K562 (cell line): ENCODE data around the gene MBIP. TPM values are rescaled to one million over a fixed set of nuclear protein-coding genes. Genes with fewer than 3 reads are reported as not detected.

ENCODE experiments used
- ATAC-seq: fragments of 200-7000 bp; cut with Tn5 transposase; 3 replicates; pipeline ENCODE4 v1.9.1; 2020; ENCODE audit warnings: moderate library complexity
- BruUV-seq: library from RNA; stranded (reverse); fragments of 400-500 nt; replicated peaks from 2 replicates; lab custom pipeline; 2021; lab: Mats Ljungman, UMichigan
- CTCF ChIA-PET: fragments of 300-600 bp; formaldehyde crosslinking; extraction: SDS; loops from one replicate; lab custom pipeline; 2021; ENCODE audit warnings: low intra/inter-chr PET ratio; lab: Yijun Ruan, JAX
- POLR2A ChIA-PET: fragments of 300-600, 350-650 bp; sonication (Branson Sonifier 250); formaldehyde crosslinking; extraction: SDS; loops from one replicate; lab custom pipeline; 2021; ENCODE audit warnings: antibody characterized with exemption, inconsistent platforms; lab: Yijun Ruan, JAX
- DNase-seq, 4 experiments: peaks; one replicate each; pipeline versions ENCODE4 v3.0.0 to v3.0.0-alpha.2; 2011 to 2018; ENCODE audit warnings: low spot score in 3 of 4, mixed read lengths in 3 of 4; ENCODE audit errors: extremely low read depth in 1 of 4
- FAIRE-seq: peaks from 2 replicates; lab custom pipeline; 2011; peaks lifted over from hg19 to GRCh38; lab: Jason Lieb, UNC
- H2AFZ ChIP-seq: 2 replicates; pipeline ENCODE4 v1.6.0; 2011; ENCODE audit warnings: low read depth, low read length, control low read depth, inconsistent platforms
- H3K27ac ChIP-seq: fragments of 200-600 bp; 3 replicates; pipeline ENCODE4 v1.8.0; 2011; ENCODE audit warnings: low read depth, mild to moderate bottlenecking, control low read depth, inconsistent platforms, low read length, moderate library complexity, mixed read lengths; ENCODE audit errors: extremely low read depth
- H3K27me3 ChIP-seq, 2 experiments: fragments of 300-600 bp in 1 of 2; 2 replicates in 1 of 2; 3 replicates in 1 of 2; pipeline versions ENCODE4 v1.6.0 to v1.8.0; 2011; ENCODE audit warnings: inconsistent platforms in 2 of 2, low read length in 2 of 2, mild to moderate bottlenecking in 1 of 2, mixed read lengths in 1 of 2, moderate library complexity in 1 of 2; ENCODE audit not compliant: control insufficient read depth in 2 of 2, insufficient read depth in 2 of 2
- H3K36me3 ChIP-seq: fragments of 300-600 bp; 3 replicates; pipeline ENCODE4 v1.8.0; 2011; ENCODE audit warnings: mild to moderate bottlenecking, low read length, inconsistent platforms; ENCODE audit not compliant: control insufficient read depth, insufficient read depth
- H3K4me1 ChIP-seq, 2 experiments: fragments of 200-600 bp in 1 of 2; replicated peaks in 1 of 2; 2 replicates in 1 of 2; 3 replicates in 1 of 2; pipeline versions ENCODE4 v1.5.1 to v1.8.0; 2011; ENCODE audit warnings: inconsistent platforms in 2 of 2, low read length in 2 of 2, mild to moderate bottlenecking in 1 of 2, mixed read lengths in 1 of 2, moderate library complexity in 1 of 2; ENCODE audit not compliant: control insufficient read depth in 2 of 2, insufficient read depth in 2 of 2
- H3K4me2 ChIP-seq: 2 replicates; pipeline ENCODE4 v1.6.1; 2011; ENCODE audit warnings: low read length, control low read depth, inconsistent platforms, mixed read lengths; ENCODE audit not compliant: insufficient read depth
- H3K4me3 ChIP-seq: fragments of 200-600 bp; sonication (generic), shearing (Covaris generic); 2 replicates; pipeline ENCODE4 v1.5.1; 2016; ENCODE audit warnings: control low read depth, inconsistent platforms
- H3K79me2 ChIP-seq: fragments of 200-600 bp; 3 replicates; pipeline ENCODE4 v1.8.0; 2011; ENCODE audit warnings: low read length, inconsistent platforms; ENCODE audit not compliant: control insufficient read depth, insufficient read depth
- H3K9ac ChIP-seq, 2 experiments: 2 replicates each; pipeline versions ENCODE4 v1.6.0 to v1.6.1; 2011; ENCODE audit warnings: low read depth in 2 of 2, low read length in 2 of 2, control low read depth in 1 of 2, inconsistent platforms in 1 of 2, mild to moderate bottlenecking in 1 of 2, mixed read lengths in 1 of 2; ENCODE audit not compliant: insufficient read depth in 1 of 2
- H3K9me1 ChIP-seq: one replicate; pipeline ENCODE4 v1.6.0; 2011; ENCODE audit warnings: inconsistent platforms, mild to moderate bottlenecking, low read length, moderate library complexity; ENCODE audit not compliant: control insufficient read depth, insufficient read depth
- H3K9me3 ChIP-seq: replicated peaks from 2 replicates; pipeline ENCODE4 v1.5.1; 2011; ENCODE audit warnings: low read depth, low read length, inconsistent platforms; ENCODE audit not compliant: control insufficient read depth, insufficient read depth
- H4K20me1 ChIP-seq: replicated peaks from 2 replicates; pipeline ENCODE4 v1.6.1; 2011; ENCODE audit warnings: low read length, inconsistent platforms, mixed read lengths; ENCODE audit not compliant: control insufficient read depth, insufficient read depth
- CEBPG ChIP-seq, 3 experiments: fragments of 200-800 bp in 1 of 3; sonication (Bioruptor generic) in 1 of 3; sonication (generic) in 1 of 3; formaldehyde crosslinking in 1 of 3; IDR thresholded peaks in 2 of 3; conservative IDR thresholded peaks in 1 of 3; 2 replicates each; pipeline versions ENCODE4 v1.6.1 to v1.8.0; 2016 to 2022; ENCODE audit warnings: missing compliant biosample characterization in 2 of 3, missing genetic modification characterization in 2 of 3, mild to moderate bottlenecking in 1 of 3, missing genetic modification reagents in 1 of 3
- CHCHD3 ChIP-seq: fragments of 250-450 bp; sonication (Bioruptor Pico); IDR thresholded peaks from 2 replicates; pipeline ENCODE4 v2.1.2; 2022; ENCODE audit warnings: mild to moderate bottlenecking
- ESRRA ChIP-seq: fragments of 450-650 bp; IDR thresholded peaks from 2 replicates; pipeline ENCODE4 v1.6.1; 2014; ENCODE audit warnings: low read depth, mild to moderate bottlenecking, moderate library complexity, borderline replicate concordance
- MYBL2 ChIP-seq, 2 experiments: fragments of 450-650 bp in 1 of 2; sonication (generic) in 1 of 2; formaldehyde crosslinking in 1 of 2; IDR thresholded peaks; 2 replicates each; pipeline versions ENCODE4 v1.6.1 to v1.8.1; 2017 to 2022; ENCODE audit warnings: borderline replicate concordance in 1 of 2, inconsistent platforms in 1 of 2, low read depth in 1 of 2, mild to moderate bottlenecking in 1 of 2, missing genetic modification reagents in 1 of 2, moderate library complexity in 1 of 2
- NEUROD1 ChIP-seq: fragments of 150-350 bp; IDR thresholded peaks from 2 replicates; pipeline ENCODE4 v1.6.1; 2014; ENCODE audit warnings: borderline replicate concordance, low read length, low read depth; ENCODE audit not compliant: partially characterized antibody
- POLR2H ChIP-seq: IDR thresholded peaks from 2 replicates; pipeline ENCODE4 v1.6.1; 2016; ENCODE audit warnings: missing genetic modification characterization, low read depth, mild to moderate bottlenecking, control low read depth, missing compliant biosample characterization, moderate library complexity
- PTRF ChIP-seq: fragments of 450-650 bp; IDR thresholded peaks from 2 replicates; pipeline ENCODE4 v1.6.1; 2016; ENCODE audit warnings: mild to moderate bottlenecking, missing genetic modification characterization, missing compliant biosample characterization
- RNF2 ChIP-seq: sonication (generic); IDR thresholded peaks from 2 replicates; pipeline ENCODE4 v1.6.1; 2016
- TCF7L2 ChIP-seq: fragments of 150-350 bp; IDR thresholded peaks from 2 replicates; pipeline ENCODE4 v1.6.1; 2016; ENCODE audit warnings: low read depth, mild to moderate bottlenecking, low read length, moderate library complexity
- ZBTB2 ChIP-seq: fragments of 450-650 bp; IDR thresholded peaks from 2 replicates; pipeline ENCODE4 v1.6.1; 2016; ENCODE audit warnings: antibody characterized with exemption
- ZNF408 ChIP-seq: fragments of 250-450 bp; sonication (Bioruptor Pico); IDR thresholded peaks from 2 replicates; pipeline ENCODE4 v1.4.0; 2020; ENCODE audit warnings: low read depth, mild to moderate bottlenecking, moderate library complexity
- ZNF511 ChIP-seq: sonication (generic); formaldehyde crosslinking; IDR thresholded peaks from 2 replicates; pipeline ENCODE4 v1.8.0; 2022; ENCODE audit warnings: mild to moderate bottlenecking, missing genetic modification reagents
- ZNF644 ChIP-seq: fragments of 200-800 bp; sonication (Bioruptor generic); IDR thresholded peaks from 2 replicates; pipeline ENCODE4 v1.6.1; 2016; ENCODE audit warnings: low read depth, missing genetic modification characterization, missing compliant biosample characterization
- WGBS: fragments of 100-300 bp; shearing (Covaris generic); methylation state at CpG from one replicate; pipeline ENCODE4 v1.1.6; 2016; ENCODE audit warnings: low coverage, mixed read lengths; ENCODE audit not compliant: insufficient coverage; ENCODE audit errors: missing lambda C conversion rate; 5-methylcytosine and 5-hydroxymethylcytosine counted together
- in situ Hi-C: fragments of 300-500 bp; cut with MboI; formaldehyde crosslinking; loops from 4 replicates; pipeline ENCODE4 v1.15.0; 2018; ENCODE audit warnings: inconsistent platforms, mixed read lengths
- intact Hi-C: fragments of 100-400 bp; cut with micrococcal nuclease; formaldehyde crosslinking; loops from 2 replicates; pipeline ENCODE4 v1.14.2; 2022
- polyA plus RNA-seq, 8 experiments: library from polyadenylated mRNA; depleted of rRNA in 4 of 8; stranded (reverse) in 5 of 8; unstranded in 3 of 8; fragments of >200 nt; fragmentation: Nextera tagmentation in 2 of 8; fragmentation: Illumina TruSeq in 1 of 8; extraction: Ambion mirVana in 2 of 8; extraction: Trizol in 1 of 8; gene quantifications; 2 replicates each; pipeline versions ENCODE4 v1.2.1 to v1.2.3, GENCODE V29; 2011 to 2014; ENCODE audit warnings: inconsistent platforms in 1 of 8, missing spikeins in 1 of 8
- total RNA-seq, 7 experiments: library from RNA; depleted of rRNA in 6 of 7; stranded (reverse); fragments of >200 nt in 6 of 7; fragmentation: Illumina TruSeq in 2 of 7; extraction: Trizol in 2 of 7; gene quantifications; 2 replicates each; pipeline versions ENCODE4 v1.2.1 to v1.2.3, GENCODE V29; 2011 to 2021; ENCODE audit warnings: low replicate concordance in 1 of 7
- TF ChIP-seq, protein P1 (sequence below): sonication (generic); formaldehyde crosslinking; IDR thresholded peaks from 2 replicates; pipeline ENCODE4 v1.8.0; 2023; ENCODE audit warnings: missing genetic modification reagents, mild to moderate bottlenecking, borderline replicate concordance

MBIP gene
- total and polyA plus RNA-seq, 9 of the 15 experiments (the other 6 are each of a cell fraction or from before 2014, with no cell fraction given), result 8.4 to 31.1 (median 19.4) TPM

DNA sequence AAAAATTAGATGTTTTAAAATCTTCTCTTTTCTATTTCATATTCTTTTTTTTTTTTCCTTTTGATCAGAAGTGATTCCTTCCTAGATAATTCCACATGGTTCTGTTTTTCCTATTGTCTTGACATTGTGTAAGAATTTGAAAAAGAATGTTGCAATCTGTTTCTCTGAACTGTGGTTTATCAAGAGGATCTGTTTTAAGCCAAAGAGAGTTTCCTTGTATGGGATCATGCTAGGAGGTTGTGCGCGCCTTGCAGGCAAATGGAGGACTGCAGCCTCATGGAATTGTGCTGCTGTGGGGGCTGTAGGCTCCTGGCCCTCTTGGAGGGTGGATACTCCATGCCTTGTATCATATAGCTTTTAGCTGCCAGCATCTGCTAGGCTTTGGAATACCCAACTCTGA lies 43.3 kb upstream of the MBIP start (continued):
- no peak for TF ChIP-seq TCF7L2
- TF ChIP-seq PTRF, result no peak
- no peak for TF ChIP-seq ZBTB2
- no peak for TF ChIP-seq ZNF408 (CRISPR knock-in tag)
- no peak for TF ChIP-seq NEUROD1
- no peak for TF ChIP-seq CEBPG (CRISPR knock-in tag; IDR thresholded peaks at IDR 0.05)
- peak; percentile 31 to 77; a peak in 3 of 4 replicates for TF ChIP-seq CEBPG (tag; conservative IDR thresholded peaks at IDR 0.05 in 1 of 2, IDR thresholded peaks at IDR 0.05 in 1 of 2)
- TF ChIP-seq RNF2, result no peak
- TF ChIP-seq POLR2H (tag), result no peak

DNA sequence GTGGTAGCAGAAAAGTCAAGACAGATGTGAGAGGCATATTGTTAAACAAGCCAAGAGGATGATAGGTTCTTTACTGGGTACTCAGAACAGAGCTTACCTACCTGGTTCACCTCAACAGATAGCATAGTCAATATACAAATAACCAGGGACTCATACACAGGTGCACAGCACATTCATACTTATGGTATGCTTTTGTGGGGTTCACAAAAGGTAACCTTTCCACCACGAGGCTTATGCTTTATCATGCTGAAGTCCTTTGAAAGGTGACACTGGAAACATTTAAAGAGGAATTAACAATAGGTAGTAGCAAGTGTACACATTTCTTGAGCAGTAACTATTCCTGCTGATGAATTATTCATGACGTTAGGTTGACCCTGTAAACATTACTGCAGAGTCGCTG lies 42.2 kb upstream of the MBIP start:
- WGBS, result 3% methylated on average over 3 of the region's 3 CpGs
- H3K4me2 ChIP-seq, result no peak overlapping the region
- POLR2A ChIA-PET, result no interaction called here
- no peak overlapping the region for H3K9ac ChIP-seq
- no peak overlapping the region for H3K27ac ChIP-seq
- DNase-seq (no peak), FAIRE-seq (no peak), ATAC-seq (no peak)
- BruUV-seq, result no TSS peak
- CTCF ChIA-PET, result no interaction called here
- H3K9me3 ChIP-seq, result no peaks in the 10 kb centered on the region
- intact Hi-C loops, result no loop called here
- no peaks in the 10 kb centered on the region for H3K79me2 ChIP-seq
- no peaks in the 10 kb centered on the region; a peak in 1 of 5 replicates for H3K4me1 ChIP-seq
- no peaks in the 10 kb centered on the region for H3K27me3 ChIP-seq
- no peaks in the 10 kb centered on the region for H3K36me3 ChIP-seq
- no peaks in the 10 kb centered on the region for H4K20me1 ChIP-seq
- H3K9me1 ChIP-seq, result no peaks in the 10 kb centered on the region
- no peak overlapping the region for H3K4me3 ChIP-seq
- H2AFZ ChIP-seq, result no peak overlapping the region
- in situ Hi-C loops, result no loop called here
- no peak for TF ChIP-seq MYBL2 (IDR thresholded peaks at IDR 0.05; ENCODE audit: low read depth)
- no peak for TF ChIP-seq MYBL2 (CRISPR knock-in tag; IDR thresholded peaks at IDR 0.05; ENCODE audit: borderline replicate concordance)
- no peak for TF ChIP-seq ESRRA
- no peak for TF ChIP-seq CHCHD3 (CRISPR knock-in tag)
- TF ChIP-seq ZNF511, result no peak
- TF ChIP-seq, protein P1, sequence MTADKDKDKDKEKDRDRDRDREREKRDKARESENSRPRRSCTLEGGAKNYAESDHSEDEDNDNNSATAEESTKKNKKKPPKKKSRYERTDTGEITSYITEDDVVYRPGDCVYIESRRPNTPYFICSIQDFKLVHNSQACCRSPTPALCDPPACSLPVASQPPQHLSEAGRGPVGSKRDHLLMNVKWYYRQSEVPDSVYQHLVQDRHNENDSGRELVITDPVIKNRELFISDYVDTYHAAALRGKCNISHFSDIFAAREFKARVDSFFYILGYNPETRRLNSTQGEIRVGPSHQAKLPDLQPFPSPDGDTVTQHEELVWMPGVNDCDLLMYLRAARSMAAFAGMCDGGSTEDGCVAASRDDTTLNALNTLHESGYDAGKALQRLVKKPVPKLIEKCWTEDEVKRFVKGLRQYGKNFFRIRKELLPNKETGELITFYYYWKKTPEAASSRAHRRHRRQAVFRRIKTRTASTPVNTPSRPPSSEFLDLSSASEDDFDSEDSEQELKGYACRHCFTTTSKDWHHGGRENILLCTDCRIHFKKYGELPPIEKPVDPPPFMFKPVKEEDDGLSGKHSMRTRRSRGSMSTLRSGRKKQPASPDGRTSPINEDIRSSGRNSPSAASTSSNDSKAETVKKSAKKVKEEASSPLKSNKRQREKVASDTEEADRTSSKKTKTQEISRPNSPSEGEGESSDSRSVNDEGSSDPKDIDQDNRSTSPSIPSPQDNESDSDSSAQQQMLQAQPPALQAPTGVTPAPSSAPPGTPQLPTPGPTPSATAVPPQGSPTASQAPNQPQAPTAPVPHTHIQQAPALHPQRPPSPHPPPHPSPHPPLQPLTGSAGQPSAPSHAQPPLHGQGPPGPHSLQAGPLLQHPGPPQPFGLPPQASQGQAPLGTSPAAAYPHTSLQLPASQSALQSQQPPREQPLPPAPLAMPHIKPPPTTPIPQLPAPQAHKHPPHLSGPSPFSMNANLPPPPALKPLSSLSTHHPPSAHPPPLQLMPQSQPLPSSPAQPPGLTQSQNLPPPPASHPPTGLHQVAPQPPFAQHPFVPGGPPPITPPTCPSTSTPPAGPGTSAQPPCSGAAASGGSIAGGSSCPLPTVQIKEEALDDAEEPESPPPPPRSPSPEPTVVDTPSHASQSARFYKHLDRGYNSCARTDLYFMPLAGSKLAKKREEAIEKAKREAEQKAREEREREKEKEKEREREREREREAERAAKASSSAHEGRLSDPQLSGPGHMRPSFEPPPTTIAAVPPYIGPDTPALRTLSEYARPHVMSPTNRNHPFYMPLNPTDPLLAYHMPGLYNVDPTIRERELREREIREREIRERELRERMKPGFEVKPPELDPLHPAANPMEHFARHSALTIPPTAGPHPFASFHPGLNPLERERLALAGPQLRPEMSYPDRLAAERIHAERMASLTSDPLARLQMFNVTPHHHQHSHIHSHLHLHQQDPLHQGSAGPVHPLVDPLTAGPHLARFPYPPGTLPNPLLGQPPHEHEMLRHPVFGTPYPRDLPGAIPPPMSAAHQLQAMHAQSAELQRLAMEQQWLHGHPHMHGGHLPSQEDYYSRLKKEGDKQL (CRISPR knock-in tag), result no peak
- TF ChIP-seq ZNF644, result no peak
